Osteoblast (primary cell): ENCODE measurements around the gene HOXA1. TPM values are rescaled to one million over a fixed set of nuclear protein-coding genes. Genes with fewer than 3 reads are reported as not detected.

ENCODE experiments used
- DNase-seq: peaks from one replicate; pipeline ENCODE4 v3.0.0; 2011; ENCODE audit warnings: low spot score, mixed read lengths; ENCODE audit not compliant: insufficient read length; ENCODE audit errors: missing footprints
- H2AFZ ChIP-seq: 2 replicates; pipeline ENCODE4 v1.6.0; 2011; ENCODE audit warnings: mild to moderate bottlenecking, low read length
- H3K27ac ChIP-seq: 2 replicates; pipeline ENCODE4 v1.5.1; 2011; ENCODE audit warnings: mild to moderate bottlenecking, low read depth, low read length, moderate library complexity
- H3K27me3 ChIP-seq: 2 replicates; pipeline ENCODE4 v1.6.0; 2012; ENCODE audit warnings: mild to moderate bottlenecking, control low read depth, inconsistent platforms, low read length, moderate library complexity; ENCODE audit not compliant: insufficient read depth
- H3K36me3 ChIP-seq: 2 replicates; pipeline ENCODE4 v1.5.1; 2011; ENCODE audit warnings: mild to moderate bottlenecking, low read length, control low read depth, moderate library complexity; ENCODE audit not compliant: insufficient read depth
- H3K4me1 ChIP-seq: 2 replicates; pipeline ENCODE4 v1.5.1; 2011; ENCODE audit warnings: mild to moderate bottlenecking, low read length, control low read depth, moderate library complexity; ENCODE audit not compliant: insufficient read depth
- H3K4me2 ChIP-seq: 2 replicates; pipeline ENCODE4 v1.6.0; 2011; ENCODE audit warnings: mild to moderate bottlenecking, low read length; ENCODE audit not compliant: insufficient read depth
- H3K4me3 ChIP-seq: fragments of 200-600 bp; sonication (generic); 3 replicates; pipeline ENCODE4 v1.5.1; 2012; ENCODE audit warnings: mild to moderate bottlenecking, low read length, inconsistent platforms; ENCODE audit not compliant: insufficient read depth
- H3K79me2 ChIP-seq: 2 replicates; pipeline ENCODE4 v1.6.0; 2012; ENCODE audit warnings: mild to moderate bottlenecking, low read length, control low read depth, inconsistent platforms; ENCODE audit not compliant: insufficient read depth
- H3K9me3 ChIP-seq: 2 replicates; pipeline ENCODE4 v1.5.1; 2011; ENCODE audit warnings: low read depth, low read length, control low read depth
- H4K20me1 ChIP-seq: 2 replicates; pipeline ENCODE4 v1.6.0; 2012; ENCODE audit warnings: mild to moderate bottlenecking, low read length, control low read depth; ENCODE audit not compliant: insufficient read depth
- total RNA-seq: library from RNA; depleted of rRNA; stranded (reverse); fragments of >200 nt; gene quantifications from 2 replicates; pipeline ENCODE4 v1.2.3, GENCODE V29; 2012
- TF ChIP-seq, protein P1 (sequence below): IDR thresholded peaks from 2 replicates; pipeline ENCODE4 v1.5.1; 2011; ENCODE audit warnings: mild to moderate bottlenecking, low read depth, low read length, moderate library complexity; ENCODE audit errors: extremely low read depth

HOXA1 gene
- total RNA-seq, 1 donor: 0.72 TPM

DNA sequence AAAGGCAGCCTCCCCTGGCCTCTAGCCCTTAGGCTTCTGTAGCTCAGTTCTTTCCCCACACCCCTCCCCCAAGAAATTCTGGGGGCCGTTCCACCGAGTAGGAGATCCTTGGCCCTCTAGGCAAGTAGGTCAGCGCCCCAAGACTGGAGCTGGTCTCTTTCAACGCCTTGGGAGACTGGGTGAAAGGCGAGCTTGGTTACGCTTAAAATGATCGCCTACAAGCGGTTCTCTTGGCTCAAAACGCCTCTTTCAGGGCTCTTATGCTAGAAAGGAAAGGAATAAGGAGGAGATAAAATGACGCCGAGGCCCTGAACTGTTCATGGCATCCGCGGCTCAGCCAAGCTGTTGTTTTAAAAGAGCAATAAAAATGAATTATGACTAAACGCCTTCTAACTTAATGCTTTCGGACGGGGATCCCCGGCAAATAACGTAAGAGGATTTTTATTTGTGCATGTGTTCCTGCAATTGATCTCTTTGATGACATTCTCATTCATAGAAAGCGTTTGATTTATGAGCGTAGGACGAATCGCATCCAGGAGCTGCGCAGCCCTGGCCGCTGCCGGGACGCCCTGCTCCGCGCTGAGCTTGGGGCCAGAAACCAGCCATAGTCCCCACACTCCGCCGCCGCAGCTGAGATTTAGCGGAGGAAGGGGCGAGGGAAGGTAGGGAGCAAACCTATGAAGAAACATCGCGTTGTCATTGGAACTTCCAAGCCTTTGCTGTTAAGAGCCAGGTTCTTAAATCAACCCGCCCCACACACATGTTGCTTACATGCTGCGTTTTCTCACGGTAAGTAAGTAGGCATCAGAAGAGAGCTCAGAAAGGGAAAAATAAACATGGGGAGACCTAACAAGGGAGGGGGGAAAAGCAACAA, 3.0 kb upstream of the HOXA1 start:
- H2AFZ ChIP-seq: no peak overlapping the region
- peaks cover 27% of the 10 kb centered on the region for H3K36me3 ChIP-seq
- H3K27me3 ChIP-seq: no peaks in the 10 kb centered on the region
- H3K79me2 ChIP-seq: peaks cover 69% of the 10 kb centered on the region
- no peaks in the 10 kb centered on the region for H3K9me3 ChIP-seq
- TF ChIP-seq, protein P1, sequence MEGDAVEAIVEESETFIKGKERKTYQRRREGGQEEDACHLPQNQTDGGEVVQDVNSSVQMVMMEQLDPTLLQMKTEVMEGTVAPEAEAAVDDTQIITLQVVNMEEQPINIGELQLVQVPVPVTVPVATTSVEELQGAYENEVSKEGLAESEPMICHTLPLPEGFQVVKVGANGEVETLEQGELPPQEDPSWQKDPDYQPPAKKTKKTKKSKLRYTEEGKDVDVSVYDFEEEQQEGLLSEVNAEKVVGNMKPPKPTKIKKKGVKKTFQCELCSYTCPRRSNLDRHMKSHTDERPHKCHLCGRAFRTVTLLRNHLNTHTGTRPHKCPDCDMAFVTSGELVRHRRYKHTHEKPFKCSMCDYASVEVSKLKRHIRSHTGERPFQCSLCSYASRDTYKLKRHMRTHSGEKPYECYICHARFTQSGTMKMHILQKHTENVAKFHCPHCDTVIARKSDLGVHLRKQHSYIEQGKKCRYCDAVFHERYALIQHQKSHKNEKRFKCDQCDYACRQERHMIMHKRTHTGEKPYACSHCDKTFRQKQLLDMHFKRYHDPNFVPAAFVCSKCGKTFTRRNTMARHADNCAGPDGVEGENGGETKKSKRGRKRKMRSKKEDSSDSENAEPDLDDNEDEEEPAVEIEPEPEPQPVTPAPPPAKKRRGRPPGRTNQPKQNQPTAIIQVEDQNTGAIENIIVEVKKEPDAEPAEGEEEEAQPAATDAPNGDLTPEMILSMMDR: peak; percentile 29
- H3K27ac ChIP-seq: peak overlapping the region; percentile 97
- H4K20me1 ChIP-seq: peaks cover 16% of the 10 kb centered on the region
- peaks cover 26% of the 10 kb centered on the region for H3K4me1 ChIP-seq
- peak overlapping the region; percentile 89 for H3K4me2 ChIP-seq
- DNase-seq: peak; percentile 90
- peak overlapping the region; percentile 92 for H3K4me3 ChIP-seq

GRCh38 chr7:27097686-27098577, 2.1 kb upstream of the HOXA1 start:
- Histone ChIP-seq H3K27ac (peak overlapping the region; percentile 97), H4K20me1 (peaks cover 16% of the 10 kb centered on the region), H3K4me1 (peaks cover 26% of the 10 kb centered on the region), H3K4me2 (peak overlapping the region; percentile 89), H3K4me3 (peak overlapping the region; percentile 92), H3K27me3 (no peaks in the 10 kb centered on the region), H3K36me3 (peaks cover 27% of the 10 kb centered on the region), H3K9me3 (no peaks in the 10 kb centered on the region), H3K79me2 (peaks cover 67% of the 10 kb centered on the region), H2AFZ (no peak overlapping the region)
- DNase-seq: peak; percentile 92
- TF ChIP-seq, protein P1: no peak

DNA sequence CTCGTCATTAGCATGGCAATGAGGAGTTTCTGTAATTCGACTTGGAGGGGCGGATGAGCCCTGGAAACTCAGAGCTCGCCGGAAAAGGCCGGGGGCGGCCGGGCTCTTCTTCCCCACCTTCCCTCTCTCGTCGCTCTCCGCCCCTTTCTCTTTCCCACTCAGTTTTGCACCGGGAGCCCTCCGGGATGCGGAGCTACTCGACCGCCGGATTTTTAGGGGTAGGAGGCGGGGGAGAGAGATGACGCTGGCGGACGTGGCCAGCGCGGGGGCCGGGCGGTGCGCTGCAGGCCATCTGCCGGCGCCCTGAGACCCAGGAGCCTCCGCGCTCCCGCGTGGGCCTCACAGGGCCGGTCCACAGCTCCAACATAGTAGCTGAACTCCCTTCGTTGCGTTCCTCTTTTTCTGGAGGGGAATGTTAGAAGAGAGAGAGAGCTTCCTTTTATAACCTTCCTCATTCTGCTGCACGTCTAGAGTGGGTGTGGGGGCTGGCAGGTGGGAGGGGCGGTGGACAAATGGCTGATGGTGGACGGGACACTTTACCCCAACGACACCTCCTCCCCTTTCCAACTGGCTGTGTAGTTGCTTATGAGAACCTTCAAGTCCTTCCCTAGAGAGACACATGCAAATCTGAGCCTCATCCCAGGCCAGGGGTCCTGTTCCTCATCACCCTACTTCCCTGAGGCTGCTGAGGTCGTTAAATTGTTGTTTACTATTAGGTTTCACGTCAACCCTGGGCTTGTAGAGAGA, 1.1 kb upstream of the HOXA1 start:
- H4K20me1 ChIP-seq: peaks cover 16% of the 10 kb centered on the region
- peaks cover 62% of the 10 kb centered on the region for H3K79me2 ChIP-seq
- H3K9me3 ChIP-seq: no peaks in the 10 kb centered on the region
- peak overlapping the region; percentile 92 for H3K4me3 ChIP-seq
- H3K27ac ChIP-seq: peak overlapping the region; percentile 97
- peaks cover 27% of the 10 kb centered on the region for H3K36me3 ChIP-seq
- DNase-seq: peak; percentile 96
- TF ChIP-seq, protein P1: no peak
- peaks cover 26% of the 10 kb centered on the region for H3K4me1 ChIP-seq
- no peaks in the 10 kb centered on the region for H3K27me3 ChIP-seq
- H3K4me2 ChIP-seq: peak overlapping the region; percentile 89
- H2AFZ ChIP-seq: peak overlapping the region; percentile 83
